ENCODE data around the gene ITPK1.

Gene ITPK1

DNA sequence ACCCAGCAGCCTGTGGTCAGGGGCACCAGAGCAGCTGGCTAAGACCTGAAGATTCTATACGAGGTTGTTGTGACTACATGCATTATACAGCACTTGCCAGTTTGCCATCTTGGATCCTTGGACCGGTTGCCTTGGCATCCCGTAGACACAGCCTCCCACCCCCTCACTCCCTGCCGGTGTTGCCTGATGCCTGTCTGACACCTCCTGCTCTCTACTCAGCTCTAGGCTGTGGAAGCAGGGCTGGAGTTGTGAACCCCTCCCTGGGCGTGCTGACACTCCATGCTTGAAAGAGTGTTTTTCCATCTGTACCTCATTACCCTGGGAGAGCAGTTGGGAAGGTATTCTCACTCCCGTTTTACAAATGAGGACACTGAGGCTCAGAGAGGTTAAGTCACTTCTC is 190.3 kb downstream of the ITPK1 start:
- H3K4me3 ChIP-seq (ENCODE audit: low read length), result no peak overlapping the region
- no peaks in the 10 kb centered on the region for H3K9me2 ChIP-seq (replicated peaks; ENCODE audit: insufficient read depth, low read length)
- H3K4me1 ChIP-seq (ENCODE audit: low read length), result peaks cover 6% of the 10 kb centered on the region; the same call in 1 of the 2 replicates
- no peaks in the 10 kb centered on the region for H3K79me2 ChIP-seq (ENCODE audit: low read length)
- H3K36me3 ChIP-seq (replicated peaks; ENCODE audit: insufficient read depth, low read length), result no peaks in the 10 kb centered on the region
- H3K9me3 ChIP-seq (replicated peaks; ENCODE audit: insufficient read depth, low read length), result no peaks in the 10 kb centered on the region
- no peak for DNase-seq
- H3K27me3 ChIP-seq (replicated peaks; ENCODE audit: insufficient read depth, low read length), result no peaks in the 10 kb centered on the region
- H3K9ac ChIP-seq (ENCODE audit: low read length), result no peak overlapping the region
- H4K20me1 ChIP-seq (ENCODE audit: insufficient read depth, low read length), result no peaks in the 10 kb centered on the region
- H3K4me2 ChIP-seq (ENCODE audit: low read depth, low read length), result no peak overlapping the region
- H3K27ac ChIP-seq (ENCODE audit: low read length), result no peak overlapping the region
- no peaks in the 10 kb centered on the region for H3F3A ChIP-seq (ENCODE audit: insufficient read depth, low read length)
- no peak overlapping the region for H2AFZ ChIP-seq (ENCODE audit: low read length)
- no peak for TF ChIP-seq EZH2 (optimal IDR thresholded peaks at IDR 0.05; ENCODE audit: low read depth, low read length)
- TF ChIP-seq, protein P1, sequence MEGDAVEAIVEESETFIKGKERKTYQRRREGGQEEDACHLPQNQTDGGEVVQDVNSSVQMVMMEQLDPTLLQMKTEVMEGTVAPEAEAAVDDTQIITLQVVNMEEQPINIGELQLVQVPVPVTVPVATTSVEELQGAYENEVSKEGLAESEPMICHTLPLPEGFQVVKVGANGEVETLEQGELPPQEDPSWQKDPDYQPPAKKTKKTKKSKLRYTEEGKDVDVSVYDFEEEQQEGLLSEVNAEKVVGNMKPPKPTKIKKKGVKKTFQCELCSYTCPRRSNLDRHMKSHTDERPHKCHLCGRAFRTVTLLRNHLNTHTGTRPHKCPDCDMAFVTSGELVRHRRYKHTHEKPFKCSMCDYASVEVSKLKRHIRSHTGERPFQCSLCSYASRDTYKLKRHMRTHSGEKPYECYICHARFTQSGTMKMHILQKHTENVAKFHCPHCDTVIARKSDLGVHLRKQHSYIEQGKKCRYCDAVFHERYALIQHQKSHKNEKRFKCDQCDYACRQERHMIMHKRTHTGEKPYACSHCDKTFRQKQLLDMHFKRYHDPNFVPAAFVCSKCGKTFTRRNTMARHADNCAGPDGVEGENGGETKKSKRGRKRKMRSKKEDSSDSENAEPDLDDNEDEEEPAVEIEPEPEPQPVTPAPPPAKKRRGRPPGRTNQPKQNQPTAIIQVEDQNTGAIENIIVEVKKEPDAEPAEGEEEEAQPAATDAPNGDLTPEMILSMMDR (IDR thresholded peaks at IDR 0.05; ENCODE audit: low read length), result no peak
- no peak for TF ChIP-seq EZH2phosphoT487 (IDR thresholded peaks at IDR 0.05; ENCODE audit: low read length)

DNA sequence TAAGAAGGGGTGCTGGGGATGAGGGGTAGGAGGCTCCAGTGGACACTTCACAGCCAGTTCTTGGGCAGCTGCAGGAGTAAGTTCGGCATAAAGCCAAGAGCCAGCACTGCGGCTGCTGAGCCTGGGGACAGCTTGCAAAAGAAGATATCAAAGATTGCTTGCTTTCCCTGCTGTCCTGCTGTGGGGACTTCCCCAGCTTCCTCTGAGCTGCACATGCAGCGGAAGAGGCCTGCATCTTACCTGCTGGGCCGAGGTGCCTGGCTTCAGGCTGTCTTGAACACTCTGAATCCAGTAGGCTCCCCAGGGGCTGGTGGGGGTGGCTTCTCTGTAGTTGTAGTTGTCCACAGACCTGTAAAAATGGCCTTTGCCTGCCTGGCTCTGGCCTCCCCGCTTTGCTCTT is 191.5 kb downstream of the ITPK1 start:
- Histone ChIP-seq H3K27ac (ENCODE audit: low read length) (no peak overlapping the region), H3K4me3 (ENCODE audit: low read length) (no peak overlapping the region), H3K27me3 (replicated peaks; ENCODE audit: insufficient read depth, low read length) (no peaks in the 10 kb centered on the region), H3K4me1 (ENCODE audit: low read length) (peaks cover 6% of the 10 kb centered on the region; the same call in 1 of the 2 replicates), H3K9me3 (replicated peaks; ENCODE audit: insufficient read depth, low read length) (no peaks in the 10 kb centered on the region), H2AFZ (ENCODE audit: low read length) (no peak overlapping the region), H3K36me3 (replicated peaks; ENCODE audit: insufficient read depth, low read length) (no peaks in the 10 kb centered on the region), H3K9ac (ENCODE audit: low read length) (no peak overlapping the region), H3F3A (ENCODE audit: insufficient read depth, low read length) (no peaks in the 10 kb centered on the region), H4K20me1 (ENCODE audit: insufficient read depth, low read length) (no peaks in the 10 kb centered on the region), H3K9me2 (replicated peaks; ENCODE audit: insufficient read depth, low read length) (no peaks in the 10 kb centered on the region), H3K79me2 (ENCODE audit: low read length) (no peaks in the 10 kb centered on the region), H3K4me2 (ENCODE audit: low read depth, low read length) (0 out of 2 replicates have a peak overlapping the region, but pooled peaks have one; percentile 19)
- peak; percentile 69 for DNase-seq
- TF ChIP-seq, protein P1 (IDR thresholded peaks at IDR 0.05; ENCODE audit: low read length), result no peak
- no peak for TF ChIP-seq EZH2phosphoT487 (IDR thresholded peaks at IDR 0.05; ENCODE audit: low read length)
- no peak for TF ChIP-seq EZH2 (optimal IDR thresholded peaks at IDR 0.05; ENCODE audit: low read depth, low read length)

DNA sequence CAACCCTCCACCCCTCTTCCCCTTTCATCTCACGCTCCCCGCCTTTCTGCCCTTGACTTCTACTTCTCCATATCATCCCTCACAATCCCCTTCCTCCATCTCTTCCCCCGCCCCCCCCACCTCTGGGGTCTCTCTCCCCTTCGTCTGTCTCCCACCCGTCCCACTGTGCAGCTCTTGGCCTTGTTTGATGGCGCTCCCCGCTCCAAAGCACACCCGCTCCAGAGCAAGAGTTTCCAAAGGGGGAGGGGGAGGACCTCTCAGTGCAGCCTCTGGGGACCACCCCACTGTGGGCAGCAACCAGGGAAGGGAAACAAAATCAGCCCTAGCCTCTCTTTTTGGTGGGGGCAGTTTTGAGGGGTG is 192.0 kb downstream of the ITPK1 start:
- Histone ChIP-seq H3K9ac (ENCODE audit: low read length) (no peak overlapping the region), H3K4me3 (ENCODE audit: low read length) (no peak overlapping the region), H3K79me2 (ENCODE audit: low read length) (no peaks in the 10 kb centered on the region), H3K27me3 (replicated peaks; ENCODE audit: insufficient read depth, low read length) (no peaks in the 10 kb centered on the region), H3K9me3 (replicated peaks; ENCODE audit: insufficient read depth, low read length) (no peaks in the 10 kb centered on the region), H3K4me2 (ENCODE audit: low read depth, low read length) (0 out of 2 replicates have a peak overlapping the region, but pooled peaks have one; percentile 19), H3K4me1 (ENCODE audit: low read length) (peaks cover 6% of the 10 kb centered on the region; the same call in 1 of the 2 replicates), H3F3A (ENCODE audit: insufficient read depth, low read length) (no peaks in the 10 kb centered on the region), H3K9me2 (replicated peaks; ENCODE audit: insufficient read depth, low read length) (no peaks in the 10 kb centered on the region), H2AFZ (ENCODE audit: low read length) (no peak overlapping the region), H4K20me1 (ENCODE audit: insufficient read depth, low read length) (no peaks in the 10 kb centered on the region), H3K27ac (ENCODE audit: low read length) (no peak overlapping the region), H3K36me3 (replicated peaks; ENCODE audit: insufficient read depth, low read length) (no peaks in the 10 kb centered on the region)
- no peak for TF ChIP-seq EZH2 (optimal IDR thresholded peaks at IDR 0.05; ENCODE audit: low read depth, low read length)
- TF ChIP-seq, protein P1 (IDR thresholded peaks at IDR 0.05; ENCODE audit: low read length), result no peak
- DNase-seq, result no peak
